GM21737 (cell line): ENCODE results near the gene ELF5.

Source experiments
- ATAC-seq: cut with Tn5 transposase; IDR thresholded peaks from one replicate; pipeline ENCODE4 v1.9.1; 2021; ENCODE audit warnings: mild to moderate bottlenecking, moderate library complexity; ENCODE audit not compliant: unreplicated experiment

ELF5 gene

GRCh38 chr11:34513682-34514449 lies at the start of gene ELF5:
TSS of gene ELF5 (minus strand) at chr11:34513794. CDS start at chr11:34505749, 8,045 bp downstream.
- ATAC-seq: no peak

GRCh38 chr11:34562976-34563375 lies 49.4 kb upstream of the ELF5 start:
- no peak for ATAC-seq

GRCh38 chr11:34560511-34560910 lies 46.9 kb upstream of the ELF5 start:
- no peak for ATAC-seq

GRCh38 chr11:34558673-34559072 lies 45.1 kb upstream of the ELF5 start:
- no peak for ATAC-seq

DNA sequence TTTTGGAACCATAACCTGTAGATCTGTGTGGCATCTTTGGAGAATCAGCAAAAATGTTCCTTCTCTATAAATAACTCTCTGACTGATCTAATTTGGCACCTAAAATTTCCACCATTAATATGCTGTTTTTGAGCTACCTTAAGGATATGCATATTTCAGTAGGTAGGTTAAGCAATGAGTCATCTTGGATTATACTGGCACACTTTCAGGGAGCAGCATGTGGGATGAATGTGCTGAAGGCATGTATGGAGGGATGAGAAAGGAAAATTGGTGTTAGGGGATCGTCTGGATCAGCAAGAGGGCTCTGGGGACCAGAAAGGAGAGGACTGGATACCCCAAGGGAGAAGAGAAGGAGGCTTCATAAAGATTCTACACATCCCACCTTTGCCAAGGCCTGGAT lies 44.6 kb upstream of the ELF5 start:
- ATAC-seq: no peak

GRCh38 chr11:34552270-34552669 lies 38.7 kb upstream of the ELF5 start:
- no peak for ATAC-seq

DNA sequence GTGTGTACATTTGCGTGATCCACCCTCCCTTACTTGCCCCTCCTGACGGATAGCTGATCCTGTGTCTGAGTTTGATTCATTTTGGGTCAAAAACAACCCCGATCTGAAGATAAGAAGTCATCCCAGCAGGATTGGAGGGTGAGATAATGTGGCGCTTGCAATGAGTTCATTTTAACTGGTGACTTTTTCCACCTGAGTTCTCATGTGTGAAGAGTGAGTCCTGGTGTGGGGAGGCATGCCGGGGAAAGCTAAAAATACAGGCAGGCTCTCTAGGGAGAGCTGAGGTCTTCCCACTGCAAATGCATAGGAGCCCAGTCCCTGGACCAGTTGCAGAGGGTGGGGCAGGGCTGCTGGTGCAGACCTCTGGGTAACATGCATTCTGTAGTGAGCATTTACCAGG lies 35.7 kb upstream of the ELF5 start:
- ATAC-seq: no peak

DNA sequence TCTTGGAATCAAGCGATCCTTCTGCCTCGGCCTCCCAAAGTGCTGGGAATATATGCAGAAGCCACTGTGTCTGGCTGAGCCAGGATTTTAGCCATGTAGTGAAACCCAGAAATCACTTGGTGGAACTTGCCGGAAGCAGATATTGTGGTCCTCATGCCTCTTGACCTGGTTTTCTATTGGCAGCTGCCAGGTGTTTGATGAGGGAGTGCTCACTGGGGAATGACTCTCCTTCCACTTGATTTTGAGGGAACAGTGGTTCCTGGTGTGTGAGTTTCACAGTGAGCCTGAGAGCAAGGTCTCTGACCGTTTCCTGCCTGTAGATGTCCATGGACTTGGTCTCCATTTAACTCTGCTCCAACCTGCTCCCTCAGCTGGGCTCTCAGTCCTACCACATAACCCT lies 34.7 kb upstream of the ELF5 start:
- ATAC-seq: no peak

- ATAC-seq: no peak
Measured at GRCh38 chr11:34546511-34547209, 33.1 kb upstream of the ELF5 start.

DNA sequence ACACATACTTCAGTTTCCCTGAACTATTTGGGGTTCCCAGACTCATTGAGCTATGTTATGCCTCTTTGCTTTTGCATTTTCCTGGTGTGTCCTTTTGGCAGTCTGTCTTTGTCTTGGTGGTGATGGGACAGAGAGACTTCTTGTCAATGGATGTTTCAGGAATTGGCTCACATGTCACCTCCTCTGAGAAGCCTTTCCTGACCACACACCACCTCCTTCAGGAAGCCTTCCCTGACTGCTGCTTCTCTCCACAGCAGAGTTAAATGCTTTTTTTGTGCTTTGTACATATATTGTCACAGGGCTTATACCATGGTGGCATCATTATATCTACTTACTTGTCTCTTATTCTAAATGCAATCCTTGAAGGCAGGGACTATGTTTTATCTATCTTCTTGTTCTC lies 28.5 kb upstream of the ELF5 start:
- ATAC-seq: no peak

GRCh38 chr11:34540870-34541269 lies 27.3 kb upstream of the ELF5 start:
- no peak for ATAC-seq

DNA sequence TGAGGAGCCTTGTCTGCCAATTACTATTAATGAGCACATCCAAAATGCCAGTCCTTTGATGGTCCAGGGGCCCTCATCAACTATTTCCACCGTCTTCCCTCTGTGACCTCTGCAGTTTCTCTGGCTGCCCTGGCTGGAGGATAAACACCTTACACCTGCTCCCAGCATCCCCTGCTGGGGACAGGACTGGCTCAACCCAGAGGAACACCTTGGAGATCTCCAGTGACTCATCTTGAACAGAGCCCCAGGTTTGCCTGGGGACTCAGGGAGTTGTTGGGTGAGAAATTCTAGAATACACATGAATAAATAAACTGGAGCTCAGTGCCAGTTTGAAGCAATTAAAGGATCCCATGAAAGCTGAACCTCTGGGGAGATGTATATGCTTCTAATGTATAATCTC lies 24.0 kb upstream of the ELF5 start:
- no peak for ATAC-seq

GRCh38 chr11:34536056-34536455 lies 22.5 kb upstream of the ELF5 start:
- ATAC-seq: no peak

DNA sequence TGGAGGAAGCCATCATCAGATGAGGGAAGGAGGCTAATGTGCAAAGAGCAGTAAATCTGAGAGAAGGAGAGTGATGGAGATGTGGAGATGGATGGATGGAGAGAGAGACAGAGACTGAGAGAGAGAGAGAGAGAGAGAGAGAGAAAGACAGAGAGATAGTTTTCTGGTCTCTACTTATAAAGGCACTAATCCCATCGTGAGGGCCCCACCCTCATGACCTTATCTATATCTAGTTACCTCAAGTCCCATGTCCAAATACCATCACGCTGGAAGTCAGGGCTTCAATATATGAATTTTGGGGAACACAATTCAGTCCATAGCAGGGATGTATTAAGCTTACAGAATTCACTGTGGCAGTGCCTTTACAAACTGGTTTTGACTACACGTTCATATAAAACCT lies 21.2 kb upstream of the ELF5 start:
- ATAC-seq: no peak

DNA sequence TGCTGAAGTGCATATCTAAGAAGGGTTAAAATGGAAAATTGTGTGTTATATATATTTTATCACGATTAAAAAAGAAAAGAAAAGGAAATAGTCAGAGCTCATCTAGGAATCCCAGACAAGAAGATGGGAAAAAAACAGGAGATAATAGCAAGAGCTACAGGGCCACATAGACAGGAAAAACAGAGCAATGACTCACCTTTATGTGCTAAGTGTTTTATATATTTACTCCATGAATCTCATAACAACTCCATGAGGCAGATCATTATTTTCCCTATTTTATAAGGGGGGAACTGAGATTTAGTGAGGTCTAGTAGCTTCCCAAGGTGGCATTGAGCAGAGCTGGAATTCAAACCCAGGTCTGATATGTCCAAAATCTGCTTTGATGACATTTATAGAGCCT lies 18.1 kb upstream of the ELF5 start:
- no peak for ATAC-seq

- no peak for ATAC-seq
Measured at GRCh38 chr11:34530545-34531234, 17.1 kb upstream of the ELF5 start.

- ATAC-seq: no peak
Measured at GRCh38 chr11:34529643-34530042, 16.0 kb upstream of the ELF5 start.

GRCh38 chr11:34528072-34528471 lies 14.5 kb upstream of the ELF5 start:
- no peak for ATAC-seq

GRCh38 chr11:34525888-34526657 lies 12.5 kb upstream of the ELF5 start:
- no peak for ATAC-seq

- no peak for ATAC-seq
Measured at GRCh38 chr11:34525098-34525497, 11.5 kb upstream of the ELF5 start.

DNA sequence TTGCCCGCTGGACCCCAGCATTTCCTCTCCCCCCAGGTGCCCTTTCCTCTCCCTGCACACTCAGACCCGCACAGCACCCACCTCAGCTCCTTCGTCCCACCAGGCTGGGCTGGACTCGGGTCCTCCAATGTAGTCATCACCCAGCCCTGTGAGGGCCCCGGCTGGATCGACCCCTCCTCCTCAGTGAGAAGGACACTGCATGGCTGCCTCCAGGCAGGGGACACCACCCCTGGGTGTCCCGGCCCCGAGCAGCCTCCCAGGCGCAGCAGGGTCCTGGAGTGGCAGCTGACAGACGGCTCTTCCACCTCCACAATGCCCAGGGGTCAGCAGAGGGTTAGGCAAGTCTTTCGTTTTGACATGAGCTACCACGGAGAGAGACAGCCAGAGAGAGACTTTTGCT lies 11.1 kb upstream of the ELF5 start:
- no peak for ATAC-seq
